ENCODE measurements around the gene ZBTB8B.
"Not testable (repeated sequence)": the region's sequence is repeated elsewhere in the genome, so short reads cannot be mapped to it uniquely, and the experiment has no call there.

The ZBTB8B gene

DNA sequence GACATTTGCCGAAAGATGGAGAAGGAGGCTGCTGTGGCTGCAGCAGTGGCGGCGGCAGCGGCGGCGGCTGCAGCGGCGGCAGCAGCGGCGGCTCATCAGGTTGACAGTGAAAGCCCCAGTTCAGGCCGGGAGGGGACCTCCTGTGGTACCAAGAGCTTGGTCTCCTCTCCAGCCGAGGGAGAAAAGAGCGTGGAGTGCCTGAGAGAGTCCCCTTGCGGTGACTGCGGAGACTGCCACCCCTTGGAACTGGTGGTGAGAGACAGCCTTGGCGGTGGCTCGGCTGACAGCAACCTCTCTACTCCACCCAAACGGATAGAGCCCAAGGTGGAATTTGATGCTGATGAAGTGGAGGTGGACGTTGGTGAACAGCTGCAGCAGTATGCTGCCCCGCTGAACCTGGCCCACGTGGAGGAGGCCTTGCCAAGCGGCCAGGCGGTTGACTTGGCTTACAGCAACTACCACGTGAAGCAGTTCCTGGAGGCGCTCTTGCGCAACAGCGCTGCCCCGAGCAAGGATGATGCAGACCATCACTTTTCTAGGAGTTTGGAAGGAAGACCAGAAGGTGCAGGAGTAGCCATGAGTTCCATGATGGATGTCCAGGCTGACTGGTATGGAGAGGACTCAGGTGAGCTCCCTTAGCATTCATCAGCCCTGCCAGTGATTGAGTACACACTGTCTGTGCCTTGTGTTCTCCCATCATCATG lies 6.3 kb downstream of the ZBTB8B start:
- DNase-seq, result peak; percentile 15

DNA sequence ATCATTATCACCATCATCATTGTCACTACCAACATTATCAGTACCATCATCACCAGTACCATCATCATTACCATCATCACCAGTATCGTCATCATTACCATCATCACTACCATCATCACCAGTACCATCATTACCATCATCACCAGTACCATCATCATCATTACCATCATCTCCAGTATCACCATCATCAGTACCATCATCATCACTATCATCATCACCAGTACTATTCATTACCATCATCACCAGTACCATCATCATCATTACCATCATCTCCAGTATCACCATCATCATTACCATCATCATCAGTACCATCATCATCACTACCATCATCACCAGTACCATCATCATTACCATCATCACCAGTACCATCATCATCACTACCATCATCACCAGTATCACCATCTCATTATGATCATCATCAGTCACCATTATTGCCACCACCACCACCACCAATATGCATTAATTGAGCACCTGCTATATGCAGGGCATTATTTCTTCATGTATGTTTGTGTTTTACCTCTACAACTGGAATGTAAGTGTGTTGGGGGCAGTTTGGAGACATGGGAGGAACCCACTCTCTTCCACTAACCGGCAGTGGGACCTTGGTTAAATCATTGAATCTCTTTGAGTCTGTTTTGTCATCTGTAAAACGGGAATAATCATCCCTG lies 7.0 kb downstream of the ZBTB8B start:
- DNase-seq, result no peak

DNA sequence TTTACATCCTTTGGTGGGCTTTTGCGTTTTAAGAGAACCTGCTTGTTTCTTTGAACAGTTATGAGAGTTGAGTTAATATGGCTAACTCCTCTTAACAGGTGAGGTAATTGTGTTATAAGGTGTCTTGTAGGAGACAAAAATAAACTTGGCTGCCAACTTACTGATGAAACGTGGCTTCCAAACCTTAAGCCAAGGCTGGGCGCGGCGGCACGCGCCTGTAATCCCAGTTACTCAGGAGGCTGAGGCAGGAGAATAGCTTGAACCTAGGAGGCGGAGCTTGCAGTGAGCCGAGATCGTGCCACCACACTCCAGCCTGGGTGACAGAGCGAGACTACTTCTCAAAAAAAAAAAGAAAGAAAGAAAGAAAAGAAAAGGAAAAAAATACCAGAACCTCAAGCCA lies 8.1 kb downstream of the ZBTB8B start:
- not testable (repeated sequence) for DNase-seq

DNA sequence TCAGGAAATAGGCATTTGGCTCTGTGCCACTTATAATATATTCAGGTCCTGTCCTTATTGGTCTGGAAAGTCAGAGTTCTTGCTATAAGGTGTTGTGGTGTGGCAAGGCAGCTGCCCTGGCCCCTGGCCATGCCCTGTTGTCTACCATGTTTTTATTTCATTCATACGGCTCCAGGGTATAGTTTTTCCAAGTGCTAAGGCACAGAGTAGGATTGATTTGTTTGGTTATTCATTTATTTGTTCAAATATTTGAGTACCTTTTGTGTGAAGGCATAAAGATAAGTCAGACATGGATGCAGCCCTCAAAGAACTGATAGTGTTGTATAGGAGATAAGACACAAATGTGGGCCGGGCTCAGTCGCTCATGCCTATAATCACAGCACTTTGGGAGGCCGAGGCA lies 10.1 kb downstream of the ZBTB8B start:
- no peak for DNase-seq

DNA sequence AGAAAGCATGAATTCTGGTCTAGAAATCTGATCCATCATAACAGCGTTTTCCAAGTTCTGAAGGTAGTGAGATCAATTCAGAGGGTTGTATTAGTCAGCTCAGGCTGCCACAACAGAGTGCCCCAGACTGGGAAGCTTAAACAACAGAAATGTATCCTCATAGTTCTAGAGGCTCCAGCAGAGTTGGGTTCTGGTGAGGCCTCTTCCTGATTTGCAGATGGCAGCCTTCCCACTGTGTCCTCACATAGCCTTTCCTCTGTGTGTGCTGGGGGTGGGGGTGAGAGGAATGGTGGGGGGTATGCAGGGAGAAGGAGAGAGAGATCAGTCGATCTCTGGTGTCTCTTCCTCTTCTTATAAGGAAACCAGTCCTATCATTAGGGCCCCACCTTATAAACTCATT lies 15.1 kb downstream of the ZBTB8B start:
- DNase-seq, result no peak

DNA sequence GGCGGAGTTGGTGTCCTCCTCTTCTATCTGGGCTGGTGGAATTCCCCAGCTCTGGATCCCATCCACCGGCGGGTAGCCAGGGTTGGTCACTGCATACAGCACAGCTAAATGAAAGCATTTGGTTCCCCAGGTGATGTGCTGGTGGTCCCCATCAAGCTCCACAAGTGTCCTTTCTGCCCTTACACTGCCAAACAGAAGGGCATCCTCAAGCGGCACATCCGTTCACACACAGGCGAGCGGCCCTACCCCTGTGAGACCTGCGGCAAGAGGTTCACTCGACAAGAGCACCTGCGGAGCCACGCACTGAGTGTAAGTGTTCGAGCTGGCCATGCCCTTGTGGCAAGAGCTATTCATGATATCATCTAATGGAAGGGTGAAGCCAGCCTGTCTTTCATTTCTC lies 15.9 kb downstream of the ZBTB8B start:
- no peak for DNase-seq

DNA sequence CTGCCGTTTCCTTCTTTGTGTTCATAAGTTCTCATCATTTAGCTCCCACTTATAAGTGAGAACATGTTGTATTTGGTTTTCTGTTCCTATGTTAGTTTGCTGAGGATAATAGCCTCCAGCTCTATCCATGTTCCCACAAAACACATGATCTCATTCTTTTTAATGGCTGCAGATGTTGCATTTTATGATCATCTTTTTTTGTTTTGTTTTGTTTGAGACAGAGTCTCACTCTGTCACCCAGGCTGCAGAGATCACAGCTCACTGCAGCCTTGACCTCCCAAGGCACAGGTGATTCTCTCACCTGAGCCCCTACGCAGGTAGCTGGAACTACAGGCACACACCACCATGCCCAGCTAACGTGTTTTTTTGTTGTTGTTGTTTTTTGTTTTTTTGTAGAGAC lies 16.9 kb downstream of the ZBTB8B start:
- DNase-seq, result not testable (repeated sequence)

DNA sequence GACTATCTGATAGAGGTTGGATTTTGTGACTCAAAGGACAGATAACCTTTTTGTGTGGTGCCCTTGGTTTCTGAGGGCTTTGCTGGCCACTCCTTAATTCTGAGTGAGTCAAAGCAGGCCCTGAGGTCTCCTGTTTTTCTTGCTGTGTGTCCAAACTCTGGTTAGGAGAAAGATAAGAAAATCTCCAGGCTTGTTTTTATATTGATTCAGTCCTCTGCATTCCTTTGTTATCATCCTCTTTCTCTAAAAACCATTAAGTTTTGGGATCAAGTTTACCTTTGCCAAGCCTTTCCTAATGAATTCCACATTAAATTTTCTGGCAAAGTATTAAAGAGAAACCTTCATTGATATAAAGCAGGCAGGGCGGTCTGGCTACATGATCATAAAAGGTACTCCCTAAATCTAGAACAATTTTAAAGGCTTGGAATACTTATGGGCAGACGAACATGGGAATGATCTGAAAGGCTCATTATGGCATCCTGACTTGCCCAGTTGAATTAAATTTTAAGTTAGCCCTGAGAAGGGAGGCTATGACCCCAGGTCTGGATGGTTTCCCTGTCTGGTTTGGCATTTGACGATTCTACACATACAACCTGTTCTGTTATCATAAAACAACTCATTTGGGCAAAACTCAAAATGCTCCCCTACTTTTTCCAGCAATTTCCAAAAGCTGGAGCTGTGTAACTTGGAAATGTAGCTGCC lies 20.8 kb downstream of the ZBTB8B start:
- DNase-seq, result no peak

DNA sequence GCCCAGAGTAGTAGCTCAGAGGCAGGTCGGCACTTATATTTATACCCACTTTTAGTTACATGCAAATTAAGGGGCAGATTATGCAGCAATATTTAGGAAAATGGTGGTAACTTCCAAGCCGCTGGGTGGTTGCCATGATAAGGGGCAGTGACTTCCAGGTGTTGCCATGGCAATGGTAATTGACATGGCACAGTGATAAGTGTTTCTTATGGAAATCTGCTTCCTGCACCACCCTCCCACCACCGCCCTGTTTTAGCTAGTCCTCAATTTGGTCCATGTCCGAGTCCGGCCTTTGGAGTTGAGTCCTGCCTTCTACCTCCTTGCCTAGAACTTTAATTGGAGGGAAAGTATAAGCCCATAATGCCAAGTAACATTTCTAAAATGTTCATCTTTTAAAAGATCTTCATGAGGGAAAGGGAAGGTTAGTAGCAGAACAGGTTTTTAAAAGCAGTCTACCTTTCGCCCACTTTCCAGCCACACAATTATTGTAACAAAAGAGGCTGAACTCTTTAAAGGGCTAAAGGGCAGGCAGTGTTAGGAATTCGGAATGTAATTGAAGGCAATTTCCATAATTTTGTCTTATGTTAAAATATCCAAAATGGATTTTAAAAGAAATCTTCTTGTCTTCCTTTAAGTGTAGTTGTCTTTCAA lies 21.7 kb downstream of the ZBTB8B start:
- DNase-seq, result no peak

DNA sequence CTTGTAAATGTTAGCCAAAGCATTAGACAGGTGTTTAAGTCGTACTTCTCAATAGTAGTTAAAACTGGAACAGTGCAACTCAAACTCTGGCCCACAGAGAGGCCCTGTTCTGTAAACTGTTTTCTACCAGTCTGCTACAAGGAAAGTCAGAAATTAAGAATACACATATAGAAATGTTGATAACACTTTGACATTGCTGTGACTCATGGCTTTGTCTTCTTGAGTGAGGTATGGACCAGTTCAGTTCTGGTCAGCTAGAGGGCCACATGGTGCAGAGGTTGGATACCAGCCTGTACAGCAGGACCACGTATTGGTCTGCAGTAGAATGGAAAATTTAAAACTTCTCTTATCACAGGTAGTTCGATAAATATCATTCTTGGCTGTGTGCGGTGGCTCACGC lies 22.3 kb downstream of the ZBTB8B start:
- DNase-seq, result no peak

DNA sequence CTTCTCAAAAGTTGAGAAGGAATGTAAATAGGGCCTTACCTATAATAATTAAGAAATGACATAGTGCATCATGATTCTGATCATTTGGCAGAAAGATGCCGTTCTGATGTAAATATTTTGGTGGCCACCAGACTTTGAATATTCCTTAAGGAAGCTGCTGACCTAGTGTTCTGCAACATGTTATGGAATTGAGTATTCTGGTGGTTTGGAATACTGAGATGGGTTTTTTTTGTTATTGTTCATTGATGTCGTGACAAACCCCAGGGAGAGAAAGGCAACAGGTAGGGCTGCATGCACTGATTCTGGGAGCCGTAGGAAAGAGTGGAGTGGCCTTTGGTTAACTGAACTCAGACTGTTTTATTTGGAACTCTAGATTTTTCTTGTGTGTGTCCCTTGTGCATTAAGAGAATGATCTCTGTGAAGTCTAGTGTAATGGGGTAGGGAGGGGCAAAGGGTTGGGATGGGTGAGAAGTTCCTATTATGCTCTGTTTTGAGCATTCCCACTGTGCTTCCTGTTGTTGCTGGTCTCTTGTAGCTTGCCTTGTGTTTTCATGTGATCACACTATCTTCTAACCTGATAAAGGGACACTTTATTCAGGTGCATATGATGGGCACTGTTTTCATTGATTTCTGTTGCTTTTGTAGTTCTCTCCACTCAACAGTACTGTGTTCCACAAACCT lies 25.0 kb downstream of the ZBTB8B start:
- DNase-seq, result no peak

DNA sequence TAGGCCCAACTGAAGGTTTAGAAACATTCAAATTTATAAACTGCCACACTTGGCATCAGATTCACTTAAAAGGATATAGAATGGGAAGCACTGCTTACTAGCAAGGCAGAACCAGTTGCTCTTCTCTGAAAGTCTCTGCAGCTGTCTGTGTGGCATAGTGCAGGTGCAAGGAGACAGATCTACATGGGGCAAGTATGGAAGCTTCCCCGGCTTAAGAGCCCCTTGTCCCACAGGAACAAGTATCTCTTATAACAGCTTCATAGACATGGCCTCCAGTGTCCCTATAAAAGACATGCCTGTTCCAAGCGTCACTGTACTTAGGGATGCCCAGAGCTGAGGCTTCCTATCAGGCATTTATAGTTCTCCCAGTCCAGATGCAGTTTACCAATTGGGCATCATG lies 26.5 kb downstream of the ZBTB8B start:
- no peak for DNase-seq

DNA sequence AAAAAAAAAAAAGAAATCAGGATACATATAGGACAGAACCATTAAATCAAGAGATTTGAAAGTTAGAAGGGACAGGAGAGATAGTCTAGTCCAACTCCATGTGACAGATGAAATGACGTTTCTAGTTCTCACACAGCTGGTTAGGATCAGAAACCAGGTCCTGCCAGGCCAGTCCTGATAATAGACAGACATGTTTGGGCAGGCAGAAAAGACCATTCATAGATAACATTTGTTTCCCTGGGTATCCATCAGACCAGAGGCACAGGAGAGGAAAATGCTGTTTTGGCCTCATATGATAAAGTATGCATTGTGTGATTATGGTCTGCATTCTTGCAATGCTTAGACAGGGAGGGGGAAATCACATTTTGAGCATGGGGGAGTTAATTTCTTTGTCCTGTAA lies 29.3 kb downstream of the ZBTB8B start:
- no peak for DNase-seq

DNA sequence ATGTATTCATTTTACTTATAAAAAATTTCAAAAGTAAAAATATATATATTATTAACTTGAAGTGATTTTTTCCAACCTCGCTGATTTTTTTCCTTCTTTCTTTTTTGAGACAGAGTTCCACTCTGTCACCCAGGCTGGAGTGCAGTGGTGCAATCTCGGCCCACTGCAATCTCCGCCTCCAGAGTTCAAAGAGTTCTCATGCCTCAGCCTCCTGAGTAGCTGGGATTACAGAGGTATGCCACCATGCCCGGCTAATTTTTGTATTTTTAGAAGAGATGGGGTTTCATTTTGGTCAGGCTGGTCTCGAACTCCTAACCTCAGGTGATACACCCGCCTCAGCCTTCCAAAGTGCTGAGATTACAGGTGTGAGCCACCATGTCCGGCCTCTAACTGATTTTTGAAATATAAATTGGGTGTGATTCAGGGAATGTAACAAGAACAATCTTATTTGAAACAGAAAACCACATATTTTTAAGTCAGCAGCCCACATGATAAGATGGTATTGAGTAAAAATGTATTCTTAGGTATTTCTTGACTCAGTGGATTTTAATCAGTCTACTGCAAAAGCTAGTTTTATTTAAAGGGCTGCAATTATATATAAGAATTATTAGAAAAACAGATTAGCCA lies 30.0 kb downstream of the ZBTB8B start:
- DNase-seq, result no peak

DNA sequence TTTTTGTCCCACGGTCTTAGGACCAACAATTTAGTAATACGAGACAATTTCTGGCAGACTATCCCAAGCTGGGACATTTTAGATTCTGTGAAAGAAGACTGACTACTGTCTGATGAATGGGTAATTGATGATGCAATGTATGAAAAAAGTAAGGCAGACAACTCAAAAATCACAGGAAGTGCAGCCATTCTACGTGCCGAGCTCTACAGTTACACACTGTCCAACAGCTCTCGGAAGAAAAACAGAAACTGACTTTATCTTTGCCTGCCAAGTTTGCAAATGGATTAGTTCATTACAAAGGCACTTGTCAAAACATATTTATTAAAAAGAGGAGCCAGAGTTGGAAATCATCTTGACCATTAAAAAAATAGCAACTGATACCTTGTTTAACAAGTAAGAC lies 31.3 kb downstream of the ZBTB8B start:
- DNase-seq, result no peak

DNA sequence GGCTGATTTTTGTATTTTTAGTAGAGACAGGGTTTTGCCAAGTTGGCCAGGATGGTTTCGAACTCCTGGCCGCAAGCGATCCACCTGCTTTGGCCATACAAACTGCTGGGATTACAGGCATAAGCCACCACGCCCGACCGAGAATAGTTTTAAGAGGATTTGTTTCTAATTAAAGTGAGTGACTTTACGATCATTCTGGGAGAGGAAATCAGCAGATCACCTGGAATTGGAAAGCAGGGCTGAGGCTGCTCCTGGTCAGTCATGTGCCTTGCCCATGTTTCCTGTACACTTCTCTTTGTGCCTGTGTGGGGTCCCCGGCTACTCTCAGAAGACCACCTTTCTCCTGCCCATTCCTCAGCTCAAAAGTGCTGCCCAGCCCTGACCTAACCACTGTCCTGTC lies 33.9 kb downstream of the ZBTB8B start:
- no peak for DNase-seq

DNA sequence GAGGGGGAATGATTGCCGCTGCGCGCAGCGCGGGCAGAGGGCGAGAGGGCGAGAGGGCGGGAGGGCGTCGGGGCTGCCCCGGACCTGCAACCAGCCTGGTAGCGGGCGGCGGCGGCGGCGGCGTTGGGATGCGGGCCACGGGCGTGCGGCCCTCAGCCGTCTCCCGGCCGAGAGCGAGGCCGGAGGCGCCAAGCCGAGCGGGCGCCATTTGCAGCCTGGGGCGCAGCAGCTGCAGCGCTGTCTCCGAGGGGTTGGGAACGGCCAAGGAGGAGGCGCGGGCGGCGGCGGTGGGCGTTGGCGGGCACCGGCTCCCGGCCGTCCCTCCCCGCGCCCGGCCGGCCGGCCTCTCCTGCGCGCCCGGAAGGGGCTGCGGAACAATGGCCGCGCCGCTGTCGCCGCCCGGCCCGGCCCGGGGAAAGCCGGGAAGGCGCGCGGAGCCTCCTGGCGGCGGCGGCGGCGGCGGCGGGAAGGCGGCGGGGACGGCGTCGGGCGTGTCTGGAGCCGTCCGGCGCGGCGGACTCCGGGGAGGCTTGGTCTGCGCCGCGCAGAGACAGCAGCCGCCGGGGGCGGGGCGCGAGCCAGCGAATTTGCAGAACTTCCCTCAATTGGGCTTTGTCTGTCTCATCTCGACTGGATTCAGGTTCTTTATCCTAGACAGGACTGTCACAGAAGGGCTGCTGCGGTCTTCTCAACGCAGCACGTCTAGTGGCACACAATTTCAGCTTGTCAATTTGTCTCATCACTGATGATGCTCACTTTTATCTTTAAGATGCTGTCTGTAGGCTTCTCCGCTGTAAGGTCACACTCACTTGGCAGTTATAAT lies 35.7 kb downstream of the ZBTB8B start:
- DNase-seq, result peak; percentile 17

DNA sequence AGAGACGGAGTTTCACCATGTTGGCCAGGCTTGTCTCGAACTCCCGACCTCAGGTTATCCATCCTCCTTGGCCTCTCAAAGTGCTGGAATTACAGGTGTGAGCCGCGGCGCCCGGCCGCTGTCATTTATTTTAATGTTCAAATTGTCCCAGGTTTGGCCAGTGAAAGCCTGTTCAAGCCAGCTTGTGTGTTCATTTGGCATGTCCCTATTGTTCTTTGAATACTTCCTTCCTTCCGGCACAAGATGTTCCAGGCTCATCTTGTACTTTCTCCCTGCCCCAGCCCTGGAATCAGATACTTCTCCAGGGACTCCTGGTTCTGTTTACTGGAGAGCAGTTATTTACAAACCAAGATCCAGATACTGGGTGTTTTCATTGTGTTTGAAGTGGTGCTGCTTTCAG lies 37.0 kb downstream of the ZBTB8B start:
- no peak for DNase-seq

DNA sequence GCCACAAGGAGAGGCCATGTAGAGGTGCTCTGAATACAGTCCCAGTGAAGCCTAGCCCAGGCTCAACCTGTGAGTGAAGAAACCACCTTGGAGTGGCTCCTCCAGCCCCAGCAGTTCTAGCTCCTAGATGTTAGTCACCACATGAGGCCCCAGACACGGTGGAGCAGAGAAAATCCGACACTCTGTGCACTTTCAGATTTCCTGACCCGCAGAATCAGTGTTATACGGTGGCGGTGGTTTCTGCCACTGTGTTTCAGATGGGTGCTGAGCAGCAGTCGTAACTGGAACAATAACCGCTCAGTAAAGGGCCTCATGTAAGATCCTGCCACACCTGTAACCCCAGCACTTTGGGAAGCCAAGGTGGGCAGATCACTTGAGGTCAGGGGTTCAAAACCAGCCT lies 38.3 kb downstream of the ZBTB8B start:
- DNase-seq, result no peak

DNA sequence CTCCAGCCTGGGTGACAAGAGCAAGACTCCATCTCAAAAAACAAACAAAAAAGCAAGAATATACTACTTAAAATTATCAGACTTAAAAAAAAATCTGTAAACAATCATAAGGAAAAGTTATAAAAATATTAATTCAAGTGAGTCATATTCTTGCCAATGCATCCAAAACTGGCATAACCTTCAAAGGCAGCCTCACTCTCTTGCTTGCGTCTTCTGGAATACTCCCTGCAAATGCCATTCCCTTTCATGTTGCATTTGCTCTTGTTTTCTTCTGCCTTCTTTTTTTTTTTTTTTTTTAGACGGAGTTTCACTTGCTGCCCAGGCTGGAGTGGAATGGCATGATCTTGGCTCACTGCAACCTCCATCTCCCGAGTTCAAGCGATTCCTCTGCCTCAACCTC lies 42.1 kb downstream of the ZBTB8B start:
- DNase-seq, result no peak

DNA sequence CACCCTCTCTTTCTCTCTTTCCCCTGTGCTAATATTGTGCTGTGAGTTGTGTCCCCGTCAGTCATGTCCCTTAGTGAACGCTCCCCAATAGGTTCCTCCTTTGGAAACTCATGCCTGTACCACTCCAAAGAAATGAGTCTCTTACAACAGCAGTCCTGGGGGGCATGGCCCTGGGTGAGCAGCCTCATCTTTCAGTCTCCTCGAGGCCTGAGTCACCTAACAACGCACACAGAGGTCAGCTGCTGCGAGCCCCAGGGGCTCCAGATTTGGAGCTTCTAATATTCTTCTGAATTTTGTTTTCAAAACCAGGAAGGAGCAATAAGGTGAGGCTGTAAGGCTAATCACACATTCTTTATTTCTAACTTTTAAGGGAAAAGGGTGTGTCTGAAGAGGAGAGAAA lies 43.9 kb downstream of the ZBTB8B start:
- DNase-seq, result no peak

DNA sequence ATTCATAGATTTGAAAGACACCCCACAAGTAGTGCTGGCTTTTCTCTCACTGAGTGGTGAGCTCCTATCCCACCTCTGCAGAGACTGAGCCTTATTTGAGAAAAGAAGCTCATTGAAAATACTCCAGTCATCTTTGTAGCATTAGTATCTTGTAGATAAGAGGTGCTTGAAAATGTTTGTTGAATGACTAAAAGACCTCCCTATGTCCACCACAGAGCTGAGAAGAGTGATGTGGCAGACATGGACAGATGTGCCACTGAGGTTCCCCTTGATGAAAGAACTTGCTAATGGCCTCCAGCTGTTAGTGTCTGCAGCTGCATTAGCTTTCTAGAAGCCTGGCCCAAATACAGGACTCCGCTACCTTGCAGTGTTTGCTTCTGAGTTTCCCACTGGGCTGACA lies 45.1 kb downstream of the ZBTB8B start:
- DNase-seq, result no peak

Data from activated naive CD4-positive, alpha-beta T cell treated with anti-CD3 and anti-CD28 coated beads, Interleukin-2, amount 50 U/mL, for 16 hours (primary cell).